Peyer's patch (tissue), 4 donors: ENCODE results near the gene CACNG8.
A peak's percentile ranks its signal among the peaks of the same experiment; 100 is the strongest.

Experiments used
- CTCF ChIP-seq, 6 experiments: fragments of 450-650 bp in 4 of 6; fragments of 200-600 bp in 2 of 6; sonication (generic) in 1 of 6; IDR thresholded peaks; one replicate each; pipeline ENCODE4 v1.5.1; 2017 to 2019; ENCODE audit warnings: antibody characterized with exemption in 6 of 6, mild to moderate bottlenecking in 3 of 6, moderate library complexity in 1 of 6
- POLR2A ChIP-seq, 2 donors: fragments of 450-650 bp; IDR thresholded peaks; one replicate each; pipeline ENCODE4 v1.5.1; 2017; ENCODE audit warnings: antibody characterized with exemption in 2 of 2, mild to moderate bottlenecking in 2 of 2, moderate library complexity in 2 of 2

GRCh38 chr19:54029930-54030490 lies 67.3 kb downstream of the CACNG8 start:
- TF ChIP-seq POLR2A (IDR thresholded peaks at IDR 0.05) (no peak), CTCF (IDR thresholded peaks at IDR 0.05) (peak in 5 of 6 experiments; percentile 6 to 56 (median 46))
